GM18508 (cell line): ENCODE results near the gene WSB2.
"Not testable (repeated sequence)": the region's sequence is repeated elsewhere in the genome, so short reads cannot be mapped to it uniquely, and the experiment has no call there.

Experiments
- ATAC-seq: cut with Tn5 transposase; IDR thresholded peaks from one replicate; pipeline ENCODE4 v1.9.1; 2021; ENCODE audit warnings: moderate number of reproducible peaks; ENCODE audit not compliant: insufficient read depth, unreplicated experiment

Gene WSB2

DNA sequence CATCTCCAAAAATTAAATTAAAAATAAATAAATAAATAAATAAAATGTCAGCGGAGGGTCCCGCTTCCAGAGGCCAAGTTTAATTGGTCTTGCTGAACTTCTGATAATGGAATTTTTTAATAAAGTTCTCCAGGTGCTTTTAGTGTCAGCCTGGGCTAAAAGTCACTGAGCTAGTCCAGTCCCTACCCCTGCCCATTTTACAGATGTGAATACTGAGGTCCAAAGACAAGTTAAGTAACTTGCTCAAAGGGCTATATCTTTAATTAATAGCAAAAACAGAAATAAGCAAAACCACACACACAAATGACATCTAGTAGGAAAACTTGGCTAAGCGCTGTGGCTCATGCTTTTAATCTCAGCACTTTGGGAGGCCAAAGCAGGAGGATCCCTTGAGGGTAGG is 50.1 kb downstream of the WSB2 start:
- ATAC-seq = no peak

DNA sequence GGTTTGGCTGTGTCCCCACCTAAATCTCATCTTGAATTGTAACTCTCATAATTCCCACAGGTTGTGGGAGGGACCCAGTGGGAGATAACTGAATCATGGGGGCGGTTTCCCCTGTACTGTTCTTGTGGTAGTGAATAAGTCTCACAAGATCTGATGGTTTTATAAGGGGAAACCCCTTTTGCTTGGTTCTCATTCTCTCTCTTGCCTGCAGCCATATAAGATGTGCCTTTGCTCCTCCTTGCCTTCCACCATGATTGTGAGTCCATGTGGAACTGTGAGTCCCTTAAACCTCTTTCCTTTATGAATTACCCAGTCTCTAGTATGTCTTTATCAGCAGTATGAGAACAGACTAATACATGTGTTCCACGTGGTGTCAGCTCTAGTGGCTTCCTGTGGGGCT is 61.2 kb downstream of the WSB2 start:
- ATAC-seq = not testable (repeated sequence)

GRCh38 chr12:117998719-117999118 is 62.3 kb downstream of the WSB2 start:
- ATAC-seq = no peak

DNA sequence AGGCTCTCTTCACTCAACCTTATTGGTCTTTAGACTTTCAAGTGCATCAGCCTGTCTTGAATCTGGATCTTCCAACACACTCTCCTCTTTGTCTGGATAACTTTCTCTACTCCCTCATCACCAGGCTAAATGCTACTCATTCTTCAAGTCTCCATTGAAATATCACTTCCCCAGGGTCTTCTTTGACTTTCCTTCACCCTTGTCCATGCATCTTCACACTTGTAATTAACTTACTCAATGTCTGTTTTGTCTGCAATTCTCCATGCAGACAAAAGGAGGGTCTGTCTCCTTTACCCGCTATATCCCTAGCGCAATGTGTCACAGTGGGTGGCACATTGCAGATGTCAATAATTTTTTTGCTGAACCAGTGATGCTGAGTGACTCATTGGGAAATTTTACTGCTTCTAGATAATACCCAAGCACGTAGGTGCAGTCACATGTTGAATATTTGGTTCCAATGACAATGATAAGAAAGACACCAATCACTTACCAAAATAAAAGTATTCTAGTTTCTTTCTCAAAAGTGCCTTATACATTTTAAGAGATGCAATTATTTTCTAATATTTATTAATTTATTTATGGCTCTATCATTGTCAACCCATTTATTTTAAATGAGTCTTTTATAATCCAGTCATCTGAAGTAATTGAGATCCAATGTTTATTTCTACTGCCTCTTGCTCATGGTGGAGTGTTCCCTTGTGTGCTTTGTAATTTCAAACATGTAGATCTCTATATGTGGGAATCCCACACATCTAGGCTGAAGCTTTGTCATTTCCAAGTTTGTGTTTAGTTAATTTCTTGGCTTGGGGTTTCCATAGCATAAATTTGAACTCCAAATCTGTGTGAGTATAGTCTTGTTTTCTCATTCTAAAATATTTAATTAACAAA is 66.2 kb downstream of the WSB2 start:
- no peak for ATAC-seq

DNA sequence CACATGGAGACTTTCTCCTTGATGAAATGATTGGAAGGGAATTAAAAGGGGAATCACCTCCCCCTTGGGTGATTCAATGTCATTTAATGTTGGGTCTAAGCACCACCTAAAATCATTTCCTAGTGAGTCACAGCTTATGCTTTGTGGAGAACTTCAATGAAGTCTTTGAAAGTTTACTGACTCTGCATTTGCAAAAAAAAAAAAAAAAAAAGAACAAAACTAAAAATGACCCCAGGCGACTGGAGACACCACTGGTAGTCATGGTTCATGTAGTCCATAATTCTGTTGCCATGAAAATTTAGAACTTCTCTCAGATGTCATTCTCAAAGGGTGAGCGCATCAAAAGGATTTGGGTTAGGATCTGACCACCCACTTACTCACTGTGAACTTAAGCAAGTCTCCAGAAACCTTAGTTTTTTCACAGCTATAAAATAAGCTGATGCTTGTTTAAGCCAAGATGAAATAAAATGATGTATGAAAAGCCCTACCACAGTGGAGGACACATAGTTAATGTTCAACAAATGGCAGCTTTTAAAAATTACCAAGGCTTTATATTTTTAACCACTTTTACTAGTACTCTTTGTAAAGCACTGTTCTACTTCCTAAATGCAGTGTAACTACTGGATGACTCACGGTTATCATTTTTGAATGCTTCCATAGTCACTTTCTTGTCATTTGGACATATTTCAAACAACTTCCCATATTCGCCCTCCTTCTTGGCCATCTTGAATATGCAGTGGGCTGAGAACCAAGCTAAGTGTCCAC is 74.1 kb downstream of the WSB2 start:
- no peak for ATAC-seq

DNA sequence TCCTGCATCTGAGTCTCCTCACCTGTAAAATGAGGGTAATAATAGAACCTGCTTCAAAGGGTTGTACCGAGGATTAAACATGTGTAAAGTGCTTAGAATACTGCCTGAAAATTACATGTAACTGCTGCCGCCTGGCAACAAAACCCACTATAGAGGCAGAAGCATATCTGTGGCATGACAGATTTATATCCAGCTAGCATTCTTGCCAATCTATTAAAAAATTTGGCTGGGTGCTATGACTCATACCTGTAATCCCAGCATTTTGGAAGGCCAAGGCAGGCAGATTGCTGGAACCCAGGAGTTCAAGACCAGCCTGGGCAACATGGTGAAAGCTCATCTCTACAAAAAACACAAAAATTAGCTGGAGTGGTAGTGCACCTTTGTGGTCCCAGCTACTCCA is 75.8 kb downstream of the WSB2 start:
- ATAC-seq = no peak
